HG03039 (cell line): ENCODE data around the gene ZBTB2.
A peak's percentile ranks its signal among the peaks of the same experiment; 100 is the strongest.
"Not testable (repeated sequence)": the region's sequence is repeated elsewhere in the genome, so short reads cannot be mapped to it uniquely, and the experiment has no call there.

Experiments used
- ATAC-seq: cut with Tn5 transposase; IDR thresholded peaks from one replicate; pipeline ENCODE4 v1.9.1; 2021; ENCODE audit warnings: mild to moderate bottlenecking, moderate library complexity; ENCODE audit not compliant: unreplicated experiment

ZBTB2 gene

DNA sequence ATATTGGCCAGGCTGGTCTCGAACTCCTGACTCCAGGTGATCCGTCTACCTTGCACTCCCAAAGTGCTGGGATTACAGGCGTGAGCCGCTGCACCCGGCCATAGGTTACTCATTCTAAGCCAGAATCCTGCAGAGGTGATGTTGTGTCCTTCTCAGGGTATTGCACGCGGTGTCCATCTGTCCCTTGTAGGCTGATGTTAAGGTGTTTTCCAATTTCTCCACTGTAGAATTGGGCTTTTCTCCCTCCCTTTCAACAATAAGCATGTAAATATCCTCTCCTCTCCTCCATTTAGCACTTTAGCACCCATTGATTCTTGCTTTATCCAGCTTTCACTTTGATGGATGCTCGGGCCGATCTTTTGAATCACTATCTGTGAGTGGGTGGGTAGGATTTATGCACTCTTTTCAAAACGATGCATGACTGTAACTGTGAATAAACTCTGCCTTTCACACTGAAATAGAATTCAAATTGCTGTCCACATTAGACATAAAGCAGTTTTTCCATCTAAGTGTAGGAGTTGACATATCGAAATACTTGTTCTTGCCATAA is 52.6 kb downstream of the ZBTB2 start:
- ATAC-seq, result no peak

DNA sequence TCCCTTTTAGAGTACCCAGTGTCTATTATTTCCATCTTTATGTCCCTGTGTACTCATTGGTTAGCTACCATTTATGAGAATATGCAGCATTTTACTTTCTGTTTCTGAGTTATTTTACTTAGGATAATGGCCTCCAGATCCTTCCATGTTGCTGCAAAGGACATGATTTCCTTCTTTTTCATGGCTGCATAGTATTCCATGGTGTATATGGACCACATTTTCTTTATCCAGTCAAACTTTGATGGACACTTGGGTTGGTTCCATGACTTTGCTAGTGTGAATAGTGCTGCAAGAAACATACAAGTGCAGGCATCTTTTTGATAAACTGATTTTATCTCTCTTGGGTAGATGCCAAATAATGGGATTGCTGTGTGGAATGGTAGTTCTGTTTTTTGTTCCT is 55.4 kb downstream of the ZBTB2 start:
- no peak for ATAC-seq

DNA sequence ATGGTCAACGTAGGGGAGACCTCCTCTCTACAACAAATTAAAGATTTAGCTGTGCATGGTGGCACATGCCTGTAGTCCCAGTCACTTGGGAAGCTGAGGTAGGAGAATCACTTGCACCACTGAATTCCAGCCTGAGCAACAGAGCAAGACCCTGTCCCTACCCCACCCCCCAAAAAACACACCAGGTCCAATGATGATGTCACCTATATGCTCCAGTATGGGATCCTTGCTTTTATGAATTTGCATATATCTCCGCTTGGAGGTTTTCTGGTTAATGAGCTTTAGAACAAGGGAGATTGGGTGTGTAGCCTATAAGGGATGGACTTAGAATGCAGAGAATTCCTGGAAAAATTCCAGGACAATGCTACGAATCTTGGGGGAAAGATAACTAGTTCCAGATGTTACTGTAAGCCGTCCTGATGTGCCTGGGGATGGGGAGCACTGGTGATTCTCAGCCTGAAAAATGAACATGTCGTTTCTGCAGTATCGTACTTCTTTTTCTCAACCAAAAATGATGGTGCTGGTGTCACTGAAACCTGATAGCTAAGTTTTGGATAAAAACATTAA is 61.1 kb downstream of the ZBTB2 start:
- no peak for ATAC-seq

DNA sequence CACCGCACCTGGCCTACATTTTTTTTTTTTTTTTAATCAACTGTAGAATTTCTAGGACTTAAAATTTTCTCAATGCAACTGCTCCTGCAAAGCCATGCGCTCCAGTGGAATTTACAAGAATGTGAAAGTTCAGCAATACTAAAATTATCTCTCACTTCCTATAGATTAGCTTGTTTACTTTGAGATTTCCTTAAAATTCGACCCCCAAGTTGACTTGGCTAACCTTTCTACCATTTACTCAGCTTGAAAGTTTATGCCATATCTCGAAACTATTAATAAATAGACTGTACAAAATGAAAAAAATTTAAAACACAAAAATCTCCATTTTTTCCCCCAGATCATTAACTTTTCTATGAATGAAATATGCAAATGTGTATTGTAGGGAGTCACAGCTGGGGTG is 64.3 kb downstream of the ZBTB2 start:
- ATAC-seq, result no peak

DNA sequence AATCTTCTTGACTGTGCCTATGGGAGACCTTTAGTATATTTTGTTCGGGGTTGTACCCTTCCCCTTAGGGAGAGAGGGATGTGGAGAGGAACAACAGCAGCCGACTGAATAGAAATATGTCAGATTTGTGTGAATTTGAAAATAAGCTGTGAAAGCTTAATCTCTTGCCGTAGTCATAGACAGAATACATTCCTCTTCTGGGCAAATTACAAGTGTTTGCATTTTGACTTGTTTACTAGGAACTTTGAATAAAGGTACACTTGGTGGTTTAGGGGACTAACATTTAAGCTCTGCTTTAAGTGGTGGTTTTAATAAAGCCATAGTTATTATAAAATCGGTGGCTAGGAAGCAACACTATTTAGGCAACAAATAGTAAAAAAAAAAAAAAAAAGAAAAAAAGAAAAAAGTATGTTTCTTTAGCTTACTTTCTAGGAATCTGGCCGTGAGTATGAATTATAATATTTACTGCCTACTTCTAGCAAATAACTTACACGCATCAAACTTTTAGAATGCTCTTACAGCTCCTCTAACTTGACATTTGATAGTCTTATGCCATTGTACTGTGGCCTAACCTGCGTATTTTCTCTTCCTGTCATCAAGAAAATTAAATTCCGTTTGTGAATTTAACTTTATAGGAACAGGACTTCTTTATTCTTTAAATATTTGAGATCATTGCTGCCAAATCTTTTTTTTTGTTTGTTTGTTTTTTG is 65.1 kb downstream of the ZBTB2 start:
- ATAC-seq, result no peak

DNA sequence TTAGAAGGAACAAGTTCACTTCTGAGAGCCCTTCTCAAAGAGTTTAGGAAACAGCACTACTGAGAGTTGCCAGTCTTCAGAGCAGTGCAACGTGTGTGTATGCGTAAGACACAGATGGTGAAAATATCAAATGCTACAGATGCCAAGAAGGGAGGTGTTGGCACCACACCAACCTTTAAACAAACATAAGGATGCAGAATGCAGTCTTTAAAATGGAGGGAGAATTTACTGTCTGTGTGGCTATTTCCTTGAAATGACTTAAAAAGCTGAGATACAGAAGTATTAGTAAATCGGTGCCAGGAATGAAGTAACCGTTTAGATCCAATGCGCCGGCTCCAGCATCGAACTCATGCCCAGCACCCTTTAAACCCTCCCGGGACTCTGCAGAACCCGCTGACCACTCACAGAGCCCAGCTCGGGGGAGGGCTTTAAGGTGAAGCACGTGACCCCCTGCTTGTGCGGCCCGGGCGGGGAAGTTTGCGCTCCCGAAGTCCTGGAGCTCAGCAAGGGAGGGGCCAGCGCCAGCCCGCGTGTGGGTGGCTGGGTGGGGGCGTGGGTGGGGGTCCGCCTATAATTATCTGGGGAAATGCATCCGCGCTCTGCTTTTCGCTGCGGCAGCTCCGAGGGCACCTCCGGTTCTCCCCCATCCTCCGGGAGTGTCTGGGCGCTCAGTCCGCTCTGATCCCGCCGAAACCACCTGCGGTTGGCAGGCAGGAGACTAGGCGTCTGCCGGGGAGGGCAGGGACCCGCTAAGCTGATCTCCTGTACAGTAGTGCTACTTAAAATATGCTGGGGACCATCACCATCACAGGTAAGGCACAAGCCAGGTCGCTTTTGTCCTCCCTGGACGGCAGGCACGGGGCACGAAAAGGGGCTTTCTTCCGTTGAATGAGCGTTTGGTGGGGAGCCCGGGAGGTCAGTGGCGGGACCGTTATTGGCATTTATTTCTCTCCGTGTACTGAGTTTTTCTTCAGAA is 66.0 kb downstream of the ZBTB2 start:
- ATAC-seq, result no peak

DNA sequence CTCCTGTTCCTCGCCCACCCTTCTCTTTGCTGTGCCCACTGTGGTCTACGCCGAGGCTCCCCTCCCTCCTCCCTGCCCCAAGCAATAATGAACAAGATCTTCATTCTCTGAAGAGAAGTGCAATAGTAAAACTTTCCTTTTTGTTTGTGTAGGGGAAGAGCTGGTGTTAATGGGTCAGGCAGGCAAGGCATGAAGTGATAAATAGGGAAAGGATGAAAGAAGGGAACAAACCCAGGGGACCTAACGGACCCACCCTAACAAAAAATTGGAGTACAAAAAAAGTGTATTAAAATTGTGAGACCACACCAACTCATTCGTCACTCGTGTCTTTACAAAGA is 66.9 kb downstream of the ZBTB2 start:
- no peak for ATAC-seq

DNA sequence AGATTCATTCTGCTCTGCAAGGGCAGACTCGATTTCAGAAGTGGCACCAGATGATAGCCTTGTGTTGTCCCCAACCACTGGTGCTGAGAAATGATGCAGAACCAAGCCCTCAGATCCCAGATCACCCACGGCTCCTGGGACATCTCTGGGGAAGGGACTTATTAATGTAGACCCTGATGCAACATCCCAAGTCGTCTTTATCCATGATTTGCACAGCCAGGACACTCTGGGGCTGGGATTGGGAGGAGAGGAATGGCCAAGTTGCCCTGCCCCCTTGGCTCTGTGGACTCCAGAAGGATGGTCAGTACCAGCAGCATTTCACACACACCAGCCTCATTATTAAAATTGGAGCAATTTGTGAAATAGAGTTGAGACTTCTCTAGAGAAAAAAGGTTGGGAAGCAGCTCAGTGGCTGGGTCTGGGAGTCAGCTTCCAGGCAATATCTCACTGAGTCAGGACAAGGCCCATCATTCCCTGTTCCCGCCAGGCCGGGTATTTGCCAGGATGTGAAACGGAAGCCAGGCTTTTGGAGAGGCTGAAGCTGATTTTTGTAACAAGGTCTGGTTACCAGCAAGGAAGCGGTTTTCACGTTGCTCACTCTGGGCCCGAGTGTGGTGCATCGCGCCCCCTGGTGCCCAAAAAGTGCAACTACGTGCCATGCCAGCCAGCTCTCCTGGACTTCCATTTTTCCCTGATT is 67.4 kb downstream of the ZBTB2 start:
- peak; percentile 73 for ATAC-seq

DNA sequence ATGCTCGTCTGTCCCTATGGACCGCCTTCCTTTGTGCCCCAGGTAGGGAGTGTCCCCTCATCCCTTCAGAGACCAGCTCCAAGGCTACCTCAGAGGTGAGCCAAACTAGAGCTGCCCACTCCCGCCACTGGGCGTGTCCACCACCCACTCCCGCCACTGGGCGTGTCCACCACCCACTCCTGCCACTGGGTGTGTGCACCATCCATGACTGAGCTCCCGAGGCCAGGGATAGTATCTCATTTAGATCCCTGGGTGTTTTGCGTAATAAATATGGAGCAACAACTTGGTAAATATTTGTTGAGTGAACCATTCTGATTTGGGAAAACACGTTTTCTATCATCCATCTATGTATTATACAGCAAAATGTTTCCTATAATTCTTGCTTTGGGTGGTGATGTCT is 68.8 kb downstream of the ZBTB2 start:
- no peak for ATAC-seq

DNA sequence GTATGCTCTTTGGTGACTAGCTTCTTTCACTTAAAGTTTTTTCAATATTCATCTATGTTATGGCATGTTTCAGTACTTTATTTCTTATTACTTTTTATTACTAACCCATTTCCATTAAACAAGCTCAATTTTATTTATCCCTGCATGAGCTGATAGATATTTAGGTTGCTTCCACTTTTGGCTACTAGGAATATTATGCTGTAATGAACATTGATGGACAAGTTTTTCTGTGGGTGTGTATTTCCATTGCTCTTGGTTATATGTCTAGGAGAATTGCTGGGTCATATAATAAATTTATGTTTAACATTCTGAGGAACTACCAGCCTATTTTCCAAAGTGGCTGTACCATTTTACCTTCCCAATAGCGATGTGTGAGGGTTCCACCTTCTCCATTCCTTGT is 69.9 kb downstream of the ZBTB2 start:
- ATAC-seq, result no peak

DNA sequence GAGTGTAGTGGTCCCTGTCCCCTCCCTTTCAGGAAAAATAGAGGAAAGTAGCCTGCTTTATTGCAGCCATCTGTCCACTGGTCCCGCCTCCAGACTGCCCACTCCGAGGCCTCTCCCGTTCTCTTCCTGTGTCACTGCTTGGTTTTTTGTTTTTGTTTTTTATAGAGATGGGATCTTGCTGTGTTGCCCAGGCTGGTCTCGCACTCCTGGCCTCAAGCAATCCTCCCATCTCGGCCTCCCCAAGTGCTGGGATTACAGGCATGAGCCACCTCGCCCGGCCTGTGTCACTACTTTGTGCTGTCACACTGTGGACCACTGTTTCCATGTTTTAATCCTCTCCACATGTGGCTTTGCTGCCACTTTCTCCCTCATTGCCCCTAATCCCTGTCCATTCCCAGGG is 71.2 kb downstream of the ZBTB2 start:
- no peak for ATAC-seq

DNA sequence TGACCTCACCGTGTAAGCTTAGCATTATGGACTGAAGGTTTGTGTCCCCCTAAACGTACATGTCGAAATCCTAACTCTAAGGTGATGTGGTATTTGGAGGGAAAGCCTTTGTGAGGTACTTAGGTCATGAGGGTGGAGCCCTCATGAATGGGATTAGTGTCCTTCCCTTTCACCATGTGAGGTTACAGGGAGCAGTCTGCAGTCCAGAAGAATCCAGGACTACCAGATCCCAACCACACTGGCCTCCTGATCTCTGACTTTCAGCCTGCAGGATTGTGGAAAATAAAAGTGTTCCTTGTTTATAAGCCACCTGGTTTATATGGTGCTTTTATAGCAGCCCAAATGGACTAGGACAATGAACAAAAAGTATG is 73.4 kb downstream of the ZBTB2 start:
- no peak for ATAC-seq

DNA sequence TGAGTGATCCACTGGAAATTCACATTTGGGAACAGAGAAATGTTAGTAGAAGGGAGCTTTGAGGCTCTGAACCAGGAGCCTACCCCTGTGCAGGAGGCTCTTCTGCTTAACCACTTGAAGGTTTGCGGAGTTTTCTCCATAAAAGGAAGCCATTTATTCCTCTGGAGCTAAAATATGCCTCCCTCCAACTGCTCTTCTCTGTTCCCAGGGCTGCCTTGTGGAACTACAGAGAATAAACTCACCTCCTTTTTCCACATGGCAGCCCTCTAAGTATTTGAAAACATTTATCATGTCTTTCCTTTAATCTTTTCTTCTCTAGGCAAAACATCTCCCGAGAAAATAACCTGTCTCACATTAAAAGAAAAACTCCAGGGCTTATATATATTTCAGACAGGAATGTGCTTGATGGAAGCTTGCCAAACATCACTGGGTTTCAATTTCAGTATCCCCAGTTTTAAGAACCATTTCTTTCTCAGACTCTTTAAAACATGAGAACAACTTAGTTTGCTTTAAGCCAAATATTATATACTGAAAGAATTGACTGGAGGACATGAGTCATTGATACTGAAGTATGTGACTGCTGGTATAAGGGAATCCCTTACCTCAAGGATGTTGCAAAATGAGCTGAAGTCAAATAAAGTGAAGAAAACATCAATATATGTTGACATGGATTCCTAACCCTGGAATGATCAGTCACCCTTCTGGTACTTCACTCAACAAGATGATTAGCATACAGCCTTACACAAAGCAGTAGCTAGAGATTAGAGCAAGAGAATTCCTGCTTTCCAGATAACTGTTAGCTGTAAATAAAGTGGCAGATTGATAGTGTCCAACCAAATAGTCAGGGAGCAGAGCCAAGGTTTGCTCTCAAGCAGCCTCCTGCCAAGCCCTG is 74.0 kb downstream of the ZBTB2 start:
- ATAC-seq, result no peak

DNA sequence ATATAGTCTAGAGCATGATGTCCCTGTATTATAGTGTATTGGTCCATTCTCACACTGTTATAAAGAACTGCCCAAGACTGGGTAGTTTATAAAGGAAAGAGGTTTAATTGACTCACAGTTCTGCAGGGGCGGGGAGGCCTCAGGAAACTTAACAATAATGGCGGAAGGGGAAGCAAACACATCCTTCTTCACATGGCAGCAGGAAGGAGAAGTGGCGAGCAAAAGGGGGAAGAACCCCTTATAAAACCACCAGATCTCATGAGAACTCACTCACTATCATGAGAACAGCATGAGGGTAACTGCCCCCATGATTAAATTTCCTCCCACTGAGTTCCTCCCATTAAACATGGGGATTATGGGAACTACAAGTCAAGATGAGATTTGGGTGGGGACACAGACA is 75.7 kb downstream of the ZBTB2 start:
- ATAC-seq, result not testable (repeated sequence)
